Measurements from ENCODE around the gene MRPS5.

DNA sequence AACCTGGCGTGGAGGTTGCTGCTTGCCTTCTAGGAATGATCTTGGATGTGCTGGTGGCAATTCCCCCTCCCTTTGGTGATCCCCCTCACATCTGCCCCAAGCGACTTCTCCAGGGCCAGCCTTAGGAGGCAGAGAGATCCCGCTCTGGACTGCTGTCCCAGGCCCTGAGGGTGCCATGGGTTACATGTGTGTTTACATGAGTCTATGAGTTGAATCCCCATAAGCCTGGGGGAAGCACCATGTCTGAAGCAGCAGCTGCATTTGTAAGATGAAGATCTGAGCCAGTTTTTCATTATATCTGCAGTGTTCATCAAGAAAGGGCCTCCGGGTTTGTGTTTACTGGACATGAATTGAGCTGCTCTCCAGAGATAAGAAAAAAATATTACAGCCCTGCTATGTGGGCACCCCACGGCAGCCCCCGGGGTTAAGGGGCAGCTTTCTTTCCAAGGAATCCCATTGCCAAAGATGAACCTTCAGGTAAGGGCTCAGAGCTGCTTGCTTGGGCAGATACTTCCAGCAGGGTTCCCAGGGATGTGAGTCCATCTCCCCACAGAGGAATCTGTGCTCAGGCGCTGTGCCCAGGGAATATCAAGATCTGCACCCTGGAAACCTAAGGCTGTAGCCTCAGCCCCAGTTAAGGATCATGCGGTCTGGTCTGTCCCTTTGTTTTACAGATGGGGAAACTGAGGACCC, 46.0 kb downstream of the MRPS5 start:
- TF ChIP-seq, protein P1, sequence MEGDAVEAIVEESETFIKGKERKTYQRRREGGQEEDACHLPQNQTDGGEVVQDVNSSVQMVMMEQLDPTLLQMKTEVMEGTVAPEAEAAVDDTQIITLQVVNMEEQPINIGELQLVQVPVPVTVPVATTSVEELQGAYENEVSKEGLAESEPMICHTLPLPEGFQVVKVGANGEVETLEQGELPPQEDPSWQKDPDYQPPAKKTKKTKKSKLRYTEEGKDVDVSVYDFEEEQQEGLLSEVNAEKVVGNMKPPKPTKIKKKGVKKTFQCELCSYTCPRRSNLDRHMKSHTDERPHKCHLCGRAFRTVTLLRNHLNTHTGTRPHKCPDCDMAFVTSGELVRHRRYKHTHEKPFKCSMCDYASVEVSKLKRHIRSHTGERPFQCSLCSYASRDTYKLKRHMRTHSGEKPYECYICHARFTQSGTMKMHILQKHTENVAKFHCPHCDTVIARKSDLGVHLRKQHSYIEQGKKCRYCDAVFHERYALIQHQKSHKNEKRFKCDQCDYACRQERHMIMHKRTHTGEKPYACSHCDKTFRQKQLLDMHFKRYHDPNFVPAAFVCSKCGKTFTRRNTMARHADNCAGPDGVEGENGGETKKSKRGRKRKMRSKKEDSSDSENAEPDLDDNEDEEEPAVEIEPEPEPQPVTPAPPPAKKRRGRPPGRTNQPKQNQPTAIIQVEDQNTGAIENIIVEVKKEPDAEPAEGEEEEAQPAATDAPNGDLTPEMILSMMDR (IDR thresholded peaks at IDR 0.05) = no peak
- no peak for TF ChIP-seq EP300 (IDR thresholded peaks at IDR 0.05)
- TF ChIP-seq POLR2AphosphoS5 (IDR thresholded peaks at IDR 0.05) = no peak
- TF ChIP-seq POLR2A (IDR thresholded peaks at IDR 0.05) = no peak
